T-helper 1 cell treated with Interleukin-12 subunit alpha and Interleukin-12 subunit beta and Interleukin-4 antibody, amounts not matched to agents 30 ng/mL and 1 ng/mL, for 36 hours (primary cell): ENCODE data around the gene UVSSA. TPM values are rescaled to one million over a fixed set of nuclear protein-coding genes. Genes with fewer than 3 reads are reported as not detected.

Experiments
- intact Hi-C: fragments of 100-400 bp; cut with micrococcal nuclease; formaldehyde crosslinking; loops from one replicate; pipeline ENCODE4 v1.15.1; 2024
- total RNA-seq: library from RNA; stranded (reverse); gene quantifications from 2 replicates; pipeline ENCODE4 v1.2.3, GENCODE V29; 2022

UVSSA gene
- total RNA-seq, 1 donor from 2014 or later, result 25.4 TPM

GRCh38 chr4:1405636-1406393 lies 58.8 kb downstream of the UVSSA start:
- intact Hi-C loops, result no loop called here

GRCh38 chr4:1406394-1406980 lies 59.5 kb downstream of the UVSSA start, which contains the start of gene NKX1-1:
NKX1-1 (minus strand) TSS chr4:1406442; CDS start chr4:1406442, 0 bp downstream.
- intact Hi-C loops, result no loop called here

GRCh38 chr4:1406981-1407656 lies 60.1 kb downstream of the UVSSA start:
- intact Hi-C loops, result no loop called here

GRCh38 chr4:1407657-1408333 lies 60.8 kb downstream of the UVSSA start:
- intact Hi-C loops, result no loop called here

- intact Hi-C loops, result no loop called here
Measured at GRCh38 chr4:1408418-1408817, 61.4 kb downstream of the UVSSA start.

GRCh38 chr4:1409079-1409478 lies 62.1 kb downstream of the UVSSA start:
- intact Hi-C loops, result no loop called here

GRCh38 chr4:1409491-1410425 lies 62.8 kb downstream of the UVSSA start:
- intact Hi-C loops, result no loop called here

GRCh38 chr4:1410491-1411325 lies 63.7 kb downstream of the UVSSA start:
- intact Hi-C loops, result no loop called here

- intact Hi-C loops, result no loop called here
Measured at GRCh38 chr4:1411436-1412375, 64.7 kb downstream of the UVSSA start.

GRCh38 chr4:1412376-1413203 lies 65.6 kb downstream of the UVSSA start:
- intact Hi-C loops, result no loop called here

- intact Hi-C loops, result no loop called here
Measured at GRCh38 chr4:1413204-1413663, 66.2 kb downstream of the UVSSA start.

GRCh38 chr4:1413687-1414479 lies 66.9 kb downstream of the UVSSA start:
- intact Hi-C loops, result no loop called here

GRCh38 chr4:1414831-1415680 lies 68.0 kb downstream of the UVSSA start:
- intact Hi-C loops, result no loop called here

GRCh38 chr4:1415681-1415981 lies 68.6 kb downstream of the UVSSA start:
- intact Hi-C loops, result no loop called here

GRCh38 chr4:1416051-1416947 lies 69.3 kb downstream of the UVSSA start:
- intact Hi-C loops, result no loop called here
